Fibroblast of pulmonary artery (primary cell): ENCODE data around the gene KRT82.

Experiments
- DNase-seq: peaks from one replicate; pipeline ENCODE4 v3.0.0-alpha.2; 2010; ENCODE audit warnings: low read depth
- H3K4me3 ChIP-seq: replicated peaks from 2 replicates; pipeline ENCODE4 v1.5.1; 2011; ENCODE audit warnings: low read depth, mild to moderate bottlenecking, control low read depth, low read length, moderate library complexity
- TF ChIP-seq, protein P1 (sequence below): IDR thresholded peaks from 2 replicates; pipeline ENCODE4 v1.5.1; 2011; ENCODE audit warnings: mild to moderate bottlenecking, control low read depth, low read length, inconsistent platforms; ENCODE audit errors: missing control alignments

KRT82 gene

DNA sequence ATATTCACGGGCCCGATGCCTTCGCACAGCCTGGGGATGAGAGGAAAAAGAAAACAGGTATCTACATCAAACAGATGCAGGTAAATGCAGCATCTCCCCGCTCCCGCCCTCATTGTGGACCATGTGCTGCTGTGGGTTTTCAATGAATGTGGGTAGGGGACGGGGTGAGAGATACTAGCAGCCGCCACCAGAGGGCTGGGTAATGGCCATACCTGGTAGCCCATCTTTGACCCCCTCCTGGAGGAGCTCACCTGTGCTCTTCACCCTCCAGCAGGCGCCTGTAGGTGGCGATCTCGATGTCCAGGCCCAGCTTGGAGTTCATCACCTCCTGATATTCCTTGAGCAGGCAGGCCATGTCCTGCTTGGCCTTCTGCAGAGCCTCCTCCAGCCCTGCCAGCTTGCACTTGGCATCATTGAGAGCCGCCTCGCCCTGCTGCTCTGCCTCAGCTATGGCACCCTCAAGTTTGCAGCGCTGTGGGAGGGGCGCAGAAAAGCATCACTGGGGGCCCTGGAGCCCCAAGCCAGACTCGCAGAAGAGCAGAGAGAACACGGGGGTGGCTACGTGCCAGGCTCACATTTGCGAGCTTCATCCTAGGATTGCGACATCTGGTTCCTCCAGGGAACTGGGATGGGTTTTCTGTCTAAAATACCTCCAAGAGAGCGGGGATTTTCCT, 10.2 kb downstream of the KRT82 start:
- DNase-seq = peak; percentile 58

DNA sequence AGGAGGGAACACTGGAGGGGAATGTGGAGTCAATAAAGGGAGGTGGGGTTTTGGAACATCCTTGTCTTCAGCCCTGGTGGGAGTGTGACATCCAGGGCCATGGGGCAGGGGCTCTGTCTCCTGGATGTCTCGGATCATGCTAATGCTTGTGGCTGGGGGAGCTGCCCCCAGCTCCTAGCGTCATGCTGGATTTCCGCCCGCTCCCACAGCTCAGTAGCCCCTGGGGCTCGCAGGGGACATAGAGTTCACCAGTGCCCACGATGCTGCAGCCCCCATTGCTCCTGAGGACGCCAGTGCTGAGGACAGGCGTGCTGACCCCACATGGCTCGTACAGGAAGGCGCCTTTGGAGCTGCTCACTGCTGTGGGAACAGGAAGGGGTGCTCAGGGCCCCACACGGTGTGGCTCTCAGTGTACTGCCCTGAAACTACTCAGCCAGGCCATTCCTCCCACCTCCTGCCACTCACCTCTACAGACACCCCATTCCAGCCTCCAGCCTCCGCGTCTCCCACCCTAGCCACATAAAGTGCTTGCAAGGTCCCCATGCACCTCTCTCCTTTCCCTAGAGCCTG, 11.2 kb downstream of the KRT82 start:
- DNase-seq = no peak
- no peak overlapping the region for H3K4me3 ChIP-seq
- TF ChIP-seq, protein P1, sequence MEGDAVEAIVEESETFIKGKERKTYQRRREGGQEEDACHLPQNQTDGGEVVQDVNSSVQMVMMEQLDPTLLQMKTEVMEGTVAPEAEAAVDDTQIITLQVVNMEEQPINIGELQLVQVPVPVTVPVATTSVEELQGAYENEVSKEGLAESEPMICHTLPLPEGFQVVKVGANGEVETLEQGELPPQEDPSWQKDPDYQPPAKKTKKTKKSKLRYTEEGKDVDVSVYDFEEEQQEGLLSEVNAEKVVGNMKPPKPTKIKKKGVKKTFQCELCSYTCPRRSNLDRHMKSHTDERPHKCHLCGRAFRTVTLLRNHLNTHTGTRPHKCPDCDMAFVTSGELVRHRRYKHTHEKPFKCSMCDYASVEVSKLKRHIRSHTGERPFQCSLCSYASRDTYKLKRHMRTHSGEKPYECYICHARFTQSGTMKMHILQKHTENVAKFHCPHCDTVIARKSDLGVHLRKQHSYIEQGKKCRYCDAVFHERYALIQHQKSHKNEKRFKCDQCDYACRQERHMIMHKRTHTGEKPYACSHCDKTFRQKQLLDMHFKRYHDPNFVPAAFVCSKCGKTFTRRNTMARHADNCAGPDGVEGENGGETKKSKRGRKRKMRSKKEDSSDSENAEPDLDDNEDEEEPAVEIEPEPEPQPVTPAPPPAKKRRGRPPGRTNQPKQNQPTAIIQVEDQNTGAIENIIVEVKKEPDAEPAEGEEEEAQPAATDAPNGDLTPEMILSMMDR = no peak

More for the DNA sequence above, 10.2 kb downstream of the KRT82 start:
- TF ChIP-seq, protein P1 = peak; percentile 31
- H3K4me3 ChIP-seq = no peak overlapping the region

DNA sequence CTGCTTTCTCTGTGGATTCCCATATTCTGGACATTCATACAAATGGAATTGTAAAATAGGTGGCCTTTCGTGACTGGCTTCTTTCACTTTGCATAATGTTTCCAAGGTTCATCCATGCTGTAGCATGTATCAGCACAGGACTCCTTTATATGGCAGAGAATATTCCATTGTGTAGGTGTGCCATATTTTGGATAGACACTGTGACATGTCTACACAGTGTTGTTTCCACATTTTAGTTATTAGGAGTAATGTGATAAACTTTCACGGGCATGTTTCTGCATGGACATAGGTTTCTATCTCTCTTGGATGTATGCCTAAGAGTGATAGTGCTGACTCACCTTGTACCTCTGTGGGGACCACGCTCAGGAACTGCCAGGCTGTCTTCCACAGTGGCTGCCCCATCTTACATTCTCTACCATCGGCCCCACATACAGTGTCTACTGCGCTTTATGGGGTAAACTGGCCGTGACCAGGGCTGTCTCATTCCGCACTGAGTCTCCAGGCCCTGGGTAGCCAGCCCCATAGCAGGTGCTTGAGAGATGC, 13.6 kb downstream of the KRT82 start:
- TF ChIP-seq, protein P1 = no peak
- no peak overlapping the region for H3K4me3 ChIP-seq
- no peak for DNase-seq

DNA sequence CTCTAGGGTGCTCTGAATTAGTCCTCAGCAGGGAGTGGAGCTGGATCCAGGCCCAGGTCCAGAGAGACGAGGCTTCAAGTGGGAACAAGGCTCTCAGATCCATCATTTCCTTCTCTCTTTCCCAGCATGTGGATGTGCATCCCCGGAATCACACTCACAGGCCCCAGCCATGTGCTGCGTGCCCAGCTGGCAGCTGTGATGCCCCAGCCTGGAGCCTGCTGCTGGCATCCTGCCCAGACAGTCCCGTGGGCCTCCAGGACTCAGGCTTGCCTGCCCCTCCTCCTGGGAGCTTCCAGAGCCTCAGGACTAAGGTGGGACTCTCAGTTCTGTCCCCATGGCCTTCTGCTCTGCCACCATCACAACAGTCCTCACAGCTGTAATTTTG, 14.5 kb downstream of the KRT82 start:
- TF ChIP-seq, protein P1 = no peak
- H3K4me3 ChIP-seq = no peak overlapping the region
- DNase-seq = peak; percentile 33

DNA sequence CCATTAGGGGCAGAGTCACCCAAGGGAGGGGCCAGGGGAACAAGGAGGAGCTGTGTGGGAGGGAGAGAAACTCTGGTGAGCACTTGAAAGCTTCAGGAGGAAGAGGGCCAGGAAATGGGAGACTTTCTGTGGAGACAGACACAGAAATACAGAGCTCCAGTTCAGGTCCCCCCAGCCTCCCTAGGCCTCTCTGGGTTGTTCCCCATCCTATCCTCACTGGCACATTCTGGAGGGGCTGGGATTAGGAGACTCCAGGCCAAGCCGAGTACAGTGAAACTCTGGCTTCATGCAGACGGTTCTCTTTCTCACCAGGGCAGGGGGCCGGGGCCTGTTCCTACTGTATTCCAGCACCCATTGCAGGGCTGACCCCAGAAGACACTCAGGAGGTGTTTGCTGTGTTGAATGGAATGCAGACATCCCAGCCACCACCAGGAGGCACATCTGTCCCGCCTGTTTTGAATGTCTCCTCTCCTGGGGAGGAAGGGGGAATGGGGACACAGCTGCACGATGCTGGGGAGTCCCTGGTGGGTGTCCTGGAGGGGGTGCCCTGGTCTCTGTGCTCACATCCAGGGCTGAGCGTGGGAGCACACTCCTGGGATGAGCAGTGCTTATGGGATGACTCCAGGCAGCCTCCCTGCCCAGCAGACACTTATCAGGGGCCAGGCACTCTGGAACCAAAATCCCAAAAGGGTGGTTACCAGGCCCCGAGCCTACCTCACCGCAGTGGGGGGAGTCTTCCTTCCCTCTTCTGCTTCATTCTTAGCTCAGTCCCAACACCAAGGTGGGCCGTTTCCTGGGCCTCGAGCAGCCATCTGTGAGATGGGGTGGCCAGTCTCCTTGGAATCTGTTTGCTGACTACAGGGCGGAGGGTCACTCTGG, 15.2 kb downstream of the KRT82 start:
- DNase-seq = peak; percentile 45
- no peak overlapping the region for H3K4me3 ChIP-seq
- TF ChIP-seq, protein P1 = peak; percentile 79

DNA sequence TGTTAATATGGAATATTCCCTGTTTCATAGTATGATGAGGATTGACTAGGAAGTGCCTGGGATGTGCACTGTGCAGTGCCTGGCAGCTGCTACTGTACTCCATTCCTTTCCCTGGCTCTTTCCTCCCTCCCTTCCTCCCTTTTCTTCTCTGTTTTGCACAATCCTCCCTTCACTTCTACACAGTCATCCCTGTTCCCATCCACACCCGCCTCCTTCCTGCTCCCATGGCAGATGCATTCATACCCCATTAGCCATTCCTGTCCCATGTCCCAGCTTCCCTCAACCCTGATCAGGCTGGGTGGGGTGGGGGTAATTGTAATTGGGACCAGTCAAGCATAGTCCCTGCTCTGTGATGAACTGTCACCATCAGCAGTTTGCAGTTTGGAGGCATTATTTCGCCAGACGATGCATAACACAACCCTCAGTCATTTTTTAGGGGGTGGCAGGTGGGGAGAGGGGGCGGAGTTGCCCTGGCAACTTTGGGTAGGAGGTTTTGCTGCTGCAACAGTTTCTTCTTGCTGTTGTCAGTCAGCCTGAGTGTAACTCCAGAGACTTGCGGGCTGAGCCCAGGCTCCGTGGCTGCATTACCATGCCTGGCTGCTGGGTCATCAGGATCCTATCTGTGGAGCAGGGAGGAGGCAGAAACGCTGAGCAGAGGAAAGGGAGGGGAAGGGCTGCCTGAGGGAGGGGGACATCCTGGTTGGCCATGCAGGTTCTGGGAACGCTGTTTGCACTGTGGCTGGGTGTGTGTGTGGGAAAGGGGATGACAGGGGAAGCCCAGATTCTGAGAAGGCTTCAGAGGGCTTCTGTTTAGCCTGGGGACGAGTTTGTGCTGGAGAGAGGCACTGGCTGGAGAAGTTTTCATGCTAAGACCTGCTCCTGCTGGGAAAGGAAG, 16.6 kb downstream of the KRT82 start:
- TF ChIP-seq, protein P1 = no peak
- peak; percentile 21 for DNase-seq
- no peak overlapping the region for H3K4me3 ChIP-seq
